Heart right ventricle (tissue), 16 donors: ENCODE measurements around the gene ZBTB2. TPM values are rescaled to one million over a fixed set of nuclear protein-coding genes. Genes with fewer than 3 reads are reported as not detected.

ENCODE experiments used
- ATAC-seq, 8 donors: fragments of 200-7000 bp; cut with Tn5 transposase; one replicate each; pipeline ENCODE4 v1.9.1; 2020; ENCODE audit warnings: mild to moderate bottlenecking in 8 of 8, moderate library complexity in 8 of 8, moderate number of reproducible peaks in 1 of 8
- DNase-seq, 2 donors: peaks; one replicate each; pipeline ENCODE4 v3.0.0-alpha.2; 2020
- H3K27ac ChIP-seq, 10 donors: fragments of 200-600 bp; sonication (generic) in 2 of 10; one replicate each; pipeline versions ENCODE4 v1.5.0 to v1.8.0; 2020 to 2022; ENCODE audit warnings: mild to moderate bottlenecking in 3 of 10
- H3K27me3 ChIP-seq, 7 donors: fragments of 200-600 bp; one replicate each; pipeline ENCODE4 v1.8.0; 2021 to 2022; ENCODE audit warnings: mild to moderate bottlenecking in 2 of 7
- H3K36me3 ChIP-seq, 9 donors: fragments of 200-600 bp; sonication (generic) in 1 of 9; one replicate each; pipeline versions ENCODE4 v1.5.0 to v1.8.0; 2020 to 2022; ENCODE audit warnings: mild to moderate bottlenecking in 2 of 9
- H3K4me1 ChIP-seq, 9 donors: fragments of 200-600 bp; sonication (generic) in 1 of 9; one replicate each; pipeline versions ENCODE4 v1.5.0 to v1.8.0; 2020 to 2022; ENCODE audit warnings: mild to moderate bottlenecking in 4 of 9
- H3K4me3 ChIP-seq, 10 donors: fragments of 200-600 bp; sonication (generic) in 2 of 10; one replicate each; pipeline versions ENCODE4 v1.5.0 to v1.8.0; 2020 to 2022; ENCODE audit warnings: mild to moderate bottlenecking in 7 of 10, moderate library complexity in 2 of 10
- H3K9me3 ChIP-seq, 11 donors: fragments of 200-600 bp in 10 of 11; sonication (generic) in 2 of 11; one replicate each; pipeline versions ENCODE4 v1.5.0 to v1.8.0; 2013 to 2022; ENCODE audit warnings: mild to moderate bottlenecking in 2 of 11, control low read depth in 1 of 11, moderate library complexity in 1 of 11
- CTCF ChIP-seq, 9 donors: fragments of 200-600 bp; sonication (generic) in 2 of 9; IDR thresholded peaks; one replicate each; pipeline versions ENCODE4 v1.5.0 to v1.8.0; 2021 to 2022; ENCODE audit warnings: antibody characterized with exemption in 9 of 9, mild to moderate bottlenecking in 5 of 9, moderate library complexity in 1 of 9
- WGBS, 2 donors: extraction: QIAGEN DNeasy Blood & Tissue Kit; methylation state at CpG; one replicate each; pipeline ENCODE4 v1.1.7; 2013; ENCODE audit warnings: inconsistent platforms in 1 of 2; 5-methylcytosine and 5-hydroxymethylcytosine counted together
- intact Hi-C, 10 donors: fragments of 100-400 bp; cut with DNase I; formaldehyde crosslinking; loops; one replicate each; pipeline versions ENCODE4 v1.11.1 to v1.14.2; 2022
- polyA plus RNA-seq, 2 donors: library from polyadenylated mRNA; stranded (reverse); fragments of 200-250 nt; gene quantifications; one replicate each; pipeline ENCODE4 v1.2.3, GENCODE V29; 2013
- total RNA-seq, 10 donors: library from RNA; stranded (reverse); fragmentation: NEBNext Ultra II Directional in 3 of 10; extraction: Animal tissue kit (Norgen Biotek cat#: 25700) in 3 of 10; gene quantifications; one replicate each; pipeline versions ENCODE4 v1.2.1 to v1.2.4, GENCODE V29; 2021 to 2023
- donor health status: Arrhythmogenic right ventricular cardiomyopathy.
- donor health status: ischemic (EF 13 %, LVEDD 7.1; RV severe dilation, severe dysfunction).
- donor health status: healthy with polysubstance abuse.
- donor health status: DM: no; HTN: yes; CAD: no.
- donor health status: DM: no; HTN: no; CAD: no.
- donor health status: ischemic (EF 25% LVEDD 6.9; RV normal size, moderate dysfunction).
- donor health status: ischemic (EF 25% LVEDD 5.7; RV mildly dilated, moderate dysfunction).
- donor health status: healthy.
- donor health status: DM: yes; HTN: yes; CAD: no.
- donor health status: Ischemic cardiomyopathy.
- donor health status: ischemic (EF 35%, LVEDD 5.7; RV mildly dilated, moderate dysfunction).
- donor health status: nonischemic (EF 11% LVEDD 7.7; RV severe dilation, severe dysfunction).
- donor health status: DM: yes; HTN: yes; CAD: no.
- donor health status: PGD.
- donor health status: ischemic (EF 29% LVEDD 5.4; RV normal size, mild dysfunction).
- donor health status: nonischemic (EF 23%, LVEDD 6.1; RV moderate dilation, normal function).

Gene ZBTB2
- total and polyA plus RNA-seq, 12 donors: 3.4 to 8.3 (median 4.9) TPM

GRCh38 chr6:151380848-151381205 lies 10.5 kb downstream of the ZBTB2 start:
- WGBS, 2 donors: 95 to 100% methylated on average over 1 of the region's 1 CpG
- no peak for ATAC-seq
- Histone ChIP-seq H3K27ac (peak overlapping the region in 3 of 10 donors; percentile 4 to 86 (median 17)), H3K9me3 (no peaks in the 10 kb centered on the region), H3K36me3 (peaks cover 0 to 9% (median 0%) of the 10 kb centered on the region in 9 donors), H3K4me1 (peaks cover 0 to 38% (median 17%) of the 10 kb centered on the region in 9 donors), H3K27me3 (no peaks in the 10 kb centered on the region), H3K4me3 (no peak overlapping the region)
- no peak for TF ChIP-seq CTCF (IDR thresholded peaks at IDR 0.05)
- DNase-seq: no peak
- intact Hi-C loops: no loop called here

- TF ChIP-seq CTCF (IDR thresholded peaks at IDR 0.05): no peak
- Histone ChIP-seq H3K9me3 (no peaks in the 10 kb centered on the region), H3K4me1 (peaks cover 0 to 38% (median 13%) of the 10 kb centered on the region in 9 donors), H3K4me3 (peak overlapping the region in 3 of 10 donors; percentile 4 to 36 (median 10)), H3K36me3 (peaks cover 0 to 9% (median 0%) of the 10 kb centered on the region in 9 donors), H3K27ac (peak overlapping the region in 5 of 10 donors; percentile 4 to 86 (median 22)), H3K27me3 (no peaks in the 10 kb centered on the region)
- ATAC-seq: peak in 6 of 8 donors; percentile 28 to 61 (median 48)
- intact Hi-C loops: no loop called here
- DNase-seq: no peak
- WGBS, 2 donors: 80 to 81% methylated on average over 14 of the region's 14 CpGs
Measured at GRCh38 chr6:151379933-151380847, 11.2 kb downstream of the ZBTB2 start.

- DNase-seq (no peak), ATAC-seq (no peak)
- Histone ChIP-seq H3K27ac (no peak overlapping the region), H3K4me1 (peaks cover 0 to 44% (median 26%) of the 10 kb centered on the region in 9 donors), H3K27me3 (no peaks in the 10 kb centered on the region), H3K4me3 (no peak overlapping the region), H3K36me3 (peaks cover 0 to 13% (median 0%) of the 10 kb centered on the region in 9 donors), H3K9me3 (no peaks in the 10 kb centered on the region)
- intact Hi-C loops: no loop called here
- 83 to 87% methylated on average over 3 of the region's 3 CpGs for WGBS, 2 donors
- TF ChIP-seq CTCF (IDR thresholded peaks at IDR 0.05): no peak
Measured at GRCh38 chr6:151377095-151377494, 14.3 kb downstream of the ZBTB2 start.

GRCh38 chr6:151376440-151376839 lies 14.9 kb downstream of the ZBTB2 start:
- Histone ChIP-seq H3K27me3 (no peaks in the 10 kb centered on the region), H3K9me3 (no peaks in the 10 kb centered on the region), H3K4me1 (peaks cover 0 to 44% (median 26%) of the 10 kb centered on the region in 9 donors), H3K36me3 (peaks cover 0 to 20% (median 0%) of the 10 kb centered on the region in 9 donors), H3K27ac (no peak overlapping the region), H3K4me3 (no peak overlapping the region)
- intact Hi-C loops: no loop called here
- DNase-seq (no peak), ATAC-seq (no peak)
- WGBS, 2 donors: 74 to 87% methylated on average over 1 of the region's 1 CpG
- no peak for TF ChIP-seq CTCF (IDR thresholded peaks at IDR 0.05)
